ENCODE measurements around the gene ZNF700. TPM values are rescaled to one million over a fixed set of nuclear protein-coding genes. Genes with fewer than 3 reads are reported as not detected.

ZNF700 gene
- total and polyA plus RNA-seq, 9 of the 15 experiments (the other 6 are each of a cell fraction or from before 2014, with no cell fraction given): 10.3 to 24.7 (median 14.1) TPM

GRCh38 chr19:11986754-11987153 is 61.8 kb downstream of the ZNF700 start (continued):
- no peak for TF ChIP-seq REST (IDR thresholded peaks at IDR 0.05; ENCODE audit: borderline replicate concordance)
- no peak for TF ChIP-seq REST (CRISPR knock-in tag; IDR thresholded peaks at IDR 0.05; ENCODE audit: low read depth)
- TF ChIP-seq ZNF780A (CRISPR knock-in tag; IDR thresholded peaks at IDR 0.05): no peak
- TF ChIP-seq ZHX1 (conservative IDR thresholded peaks at IDR 0.05; ENCODE audit: low read length): no peak
- no peak for TF ChIP-seq ZSCAN32 (CRISPR knock-in tag; IDR thresholded peaks at IDR 0.05)
- no peak for TF ChIP-seq HNRNPH1 (optimal IDR thresholded peaks at IDR 0.05; ENCODE audit: low read depth, low read length)
